HUDEP-2 (cell line): ENCODE data around the gene SLC4A8.

Experiments used
- DNase-seq, 76 experiments: peaks; one replicate each; lab custom pipeline; 2025; ENCODE audit not compliant: unreplicated experiment in 76 of 76; lab: John Stamatoyannopoulos, UW

SLC4A8 gene

GRCh38 chr12:51393676-51394545, 30.7 kb upstream of the SLC4A8 start:
- DNase-seq = no peak

GRCh38 chr12:51395283-51396230, 29.1 kb upstream of the SLC4A8 start:
- DNase-seq = peak in 74 of 76 experiments; percentile 16 to 92 (median 66)

GRCh38 chr12:51397670-51398069, 27.0 kb upstream of the SLC4A8 start:
- no peak for DNase-seq

- DNase-seq = no peak
Measured at GRCh38 chr12:51399891-51400290, 24.7 kb upstream of the SLC4A8 start.

- DNase-seq = no peak
Measured at GRCh38 chr12:51401020-51401419, 23.6 kb upstream of the SLC4A8 start.

- DNase-seq = no peak
Measured at GRCh38 chr12:51401486-51401885, 23.1 kb upstream of the SLC4A8 start.

GRCh38 chr12:51401900-51402299, 22.7 kb upstream of the SLC4A8 start:
- no peak for DNase-seq

GRCh38 chr12:51403159-51403558, 21.5 kb upstream of the SLC4A8 start:
- no peak for DNase-seq

GRCh38 chr12:51403681-51404136, 20.9 kb upstream of the SLC4A8 start:
- no peak for DNase-seq

GRCh38 chr12:51404627-51405026, 20.0 kb upstream of the SLC4A8 start:
- no peak for DNase-seq

- DNase-seq = no peak
Measured at GRCh38 chr12:51405801-51406207, 18.8 kb upstream of the SLC4A8 start.

GRCh38 chr12:51406290-51406689, 18.3 kb upstream of the SLC4A8 start:
- no peak for DNase-seq

- DNase-seq = no peak
Measured at GRCh38 chr12:51406859-51407258, 17.8 kb upstream of the SLC4A8 start.

- DNase-seq = no peak
Measured at GRCh38 chr12:51407604-51408003, 17.0 kb upstream of the SLC4A8 start.

GRCh38 chr12:51409846-51410245, 14.8 kb upstream of the SLC4A8 start:
- DNase-seq = no peak

- no peak for DNase-seq
Measured at GRCh38 chr12:51413149-51413548, 11.5 kb upstream of the SLC4A8 start.

GRCh38 chr12:51413791-51414190, 10.8 kb upstream of the SLC4A8 start:
- no peak for DNase-seq

GRCh38 chr12:51415931-51416330, 8.7 kb upstream of the SLC4A8 start:
- DNase-seq = no peak

- no peak for DNase-seq
Measured at GRCh38 chr12:51417826-51418225, 6.8 kb upstream of the SLC4A8 start.

- peak in 3 of 76 experiments; percentile 2 to 6 (median 4) for DNase-seq
Measured at GRCh38 chr12:51419425-51420193, 5.0 kb upstream of the SLC4A8 start.
